SIG-M5 treated with dmso at 0.1 percent for 504 hours (cell line): ENCODE results near the gene L1TD1.
"Not testable (repeated sequence)": the region's sequence is repeated elsewhere in the genome, so short reads cannot be mapped to it uniquely, and the experiment has no call there.

Experiments
- DNase-seq: peaks from one replicate; lab custom pipeline; 2025; ENCODE audit not compliant: unreplicated experiment; lab: John Stamatoyannopoulos, UW

The L1TD1 gene, protein sequence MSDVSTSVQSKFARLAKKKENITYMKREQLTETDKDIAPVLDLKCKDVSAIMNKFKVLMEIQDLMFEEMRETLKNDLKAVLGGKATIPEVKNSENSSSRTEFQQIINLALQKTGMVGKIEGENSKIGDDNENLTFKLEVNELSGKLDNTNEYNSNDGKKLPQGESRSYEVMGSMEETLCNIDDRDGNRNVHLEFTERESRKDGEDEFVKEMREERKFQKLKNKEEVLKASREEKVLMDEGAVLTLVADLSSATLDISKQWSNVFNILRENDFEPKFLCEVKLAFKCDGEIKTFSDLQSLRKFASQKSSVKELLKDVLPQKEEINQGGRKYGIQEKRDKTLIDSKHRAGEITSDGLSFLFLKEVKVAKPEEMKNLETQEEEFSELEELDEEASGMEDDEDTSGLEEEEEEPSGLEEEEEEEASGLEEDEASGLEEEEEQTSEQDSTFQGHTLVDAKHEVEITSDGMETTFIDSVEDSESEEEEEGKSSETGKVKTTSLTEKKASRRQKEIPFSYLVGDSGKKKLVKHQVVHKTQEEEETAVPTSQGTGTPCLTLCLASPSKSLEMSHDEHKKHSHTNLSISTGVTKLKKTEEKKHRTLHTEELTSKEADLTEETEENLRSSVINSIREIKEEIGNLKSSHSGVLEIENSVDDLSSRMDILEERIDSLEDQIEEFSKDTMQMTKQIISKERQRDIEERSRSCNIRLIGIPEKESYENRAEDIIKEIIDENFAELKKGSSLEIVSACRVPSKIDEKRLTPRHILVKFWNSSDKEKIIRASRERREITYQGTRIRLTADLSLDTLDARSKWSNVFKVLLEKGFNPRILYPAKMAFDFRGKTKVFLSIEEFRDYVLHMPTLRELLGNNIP

GRCh38 chr1:62194651-62195544, at the start of gene L1TD1:
Gene L1TD1 (plus strand): TSS chr1:62194849. CDS start chr1:62206629, 11,780 bp downstream.
- no peak for DNase-seq

GRCh38 chr1:62159940-62160348, 34.7 kb upstream of the L1TD1 start:
- no peak for DNase-seq

- DNase-seq, result no peak
These were observed 32.9 kb upstream of the L1TD1 start for GRCh38 chr1:62161711-62162110.

- not testable (repeated sequence) for DNase-seq
These were observed 24.3 kb upstream of the L1TD1 start for GRCh38 chr1:62170380-62170779.

DNA sequence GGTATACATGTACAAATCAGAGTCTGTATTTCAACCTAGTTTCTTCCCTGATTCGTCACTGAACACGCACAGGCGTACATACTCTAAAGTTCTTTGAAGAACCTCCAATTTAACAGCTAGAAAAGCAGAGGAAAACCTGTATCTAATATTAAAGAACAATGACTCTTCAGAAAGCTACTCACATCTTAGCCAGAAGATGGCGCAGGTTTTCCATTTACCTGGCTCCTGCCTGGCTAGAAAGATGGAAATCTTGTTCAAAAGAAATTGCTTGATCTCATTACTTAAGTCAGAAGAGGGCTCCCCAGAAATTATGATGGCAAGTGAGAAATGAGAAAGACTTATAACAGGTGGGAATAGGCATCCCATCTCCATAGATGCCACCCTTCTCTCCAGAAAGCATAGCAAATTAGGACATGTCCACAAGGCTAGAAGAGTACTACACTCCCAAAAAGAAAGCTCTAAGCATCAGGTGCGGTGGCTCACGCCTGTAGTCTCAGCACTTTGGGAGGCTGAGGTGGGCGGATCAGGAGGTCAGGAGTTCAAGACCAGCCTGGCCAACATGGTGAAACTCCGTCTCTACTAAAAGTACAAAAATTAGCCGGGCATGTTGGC, 19.0 kb upstream of the L1TD1 start:
- peak; percentile 44 for DNase-seq

DNA sequence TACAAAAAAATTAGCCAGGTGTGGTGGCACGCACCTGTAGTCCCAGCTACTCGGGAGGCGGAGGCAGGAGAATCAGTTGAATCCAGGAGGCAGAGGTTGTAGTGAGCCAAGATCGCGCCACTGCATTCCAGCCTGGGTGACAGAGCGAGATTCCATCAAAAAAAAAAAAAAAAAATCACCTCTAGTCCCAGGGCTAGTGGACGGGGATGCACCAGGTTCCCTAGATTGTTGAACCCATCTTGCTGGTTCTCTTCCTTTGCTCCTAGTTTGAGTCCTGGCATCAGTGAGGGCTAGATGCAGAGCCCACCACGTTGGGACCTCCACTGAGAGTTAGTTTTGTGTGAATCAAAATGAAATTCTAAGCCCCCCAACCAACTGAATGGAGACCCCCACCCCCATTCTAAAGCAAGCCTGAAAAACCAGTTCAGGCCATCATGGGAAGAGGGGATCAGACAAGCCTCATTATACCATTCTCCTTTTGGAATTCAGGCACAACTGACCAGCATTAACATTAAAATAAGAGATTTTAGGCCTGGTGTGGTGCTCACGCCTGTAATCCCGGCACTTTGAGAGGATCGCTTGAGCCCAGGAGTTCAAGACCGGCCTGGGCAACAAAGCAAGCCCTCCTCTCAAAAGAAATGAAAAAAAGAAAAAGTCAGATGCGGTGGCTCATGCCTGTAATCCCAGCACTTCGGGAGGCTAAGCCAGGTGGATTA, 17.9 kb upstream of the L1TD1 start:
- no peak for DNase-seq

DNA sequence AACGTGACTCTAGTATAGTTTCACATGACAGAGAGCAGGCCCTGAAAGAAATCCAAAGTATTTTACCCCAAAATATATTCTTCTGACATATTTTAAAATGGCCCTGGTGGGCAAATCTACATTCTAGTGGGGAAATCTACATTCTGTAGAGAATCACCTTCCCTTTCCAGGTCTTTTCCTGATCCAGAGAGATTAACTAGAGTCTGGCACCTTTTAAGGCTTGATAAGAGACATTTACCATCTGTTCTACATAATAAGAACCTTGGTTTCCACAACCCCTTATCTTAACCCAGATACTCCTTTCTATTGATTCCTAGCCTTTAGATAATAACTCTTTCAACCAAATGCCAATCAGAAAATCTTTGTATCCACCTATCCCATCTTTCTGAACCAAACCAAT, 17.0 kb upstream of the L1TD1 start:
- DNase-seq, result no peak

- no peak for DNase-seq
These were observed 16.3 kb upstream of the L1TD1 start for GRCh38 chr1:62178372-62178771.

- DNase-seq, result not testable (repeated sequence)
These were observed 14.6 kb upstream of the L1TD1 start for GRCh38 chr1:62180054-62180453.

GRCh38 chr1:62180639-62181038, 14.0 kb upstream of the L1TD1 start:
- peak; percentile 7 for DNase-seq

DNA sequence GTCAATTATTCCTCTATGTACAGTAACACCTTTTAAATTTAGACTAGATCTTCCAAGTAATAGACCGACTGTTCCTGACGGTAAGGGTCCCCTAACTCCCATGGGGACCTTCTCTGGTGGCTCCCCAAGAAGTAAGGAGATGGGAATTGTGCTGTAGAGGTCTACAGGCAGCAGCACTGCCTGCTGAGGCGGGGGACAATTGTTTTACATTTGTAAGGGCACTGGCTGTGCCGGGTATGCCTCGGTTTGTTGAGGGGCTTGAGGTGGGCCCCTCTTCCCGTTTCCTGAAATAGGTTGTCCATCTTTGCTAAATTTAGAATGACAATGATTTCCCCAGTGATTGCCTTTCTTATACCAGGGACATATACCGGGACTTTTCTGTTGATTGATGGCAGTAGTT, 13.1 kb upstream of the L1TD1 start:
- no peak for DNase-seq

GRCh38 chr1:62182157-62182556, 12.5 kb upstream of the L1TD1 start:
- DNase-seq, result not testable (repeated sequence)

GRCh38 chr1:62183164-62184020, 11.3 kb upstream of the L1TD1 start:
- DNase-seq, result not testable (repeated sequence)

- no peak for DNase-seq
These were observed 10.3 kb upstream of the L1TD1 start for GRCh38 chr1:62184336-62184735.

DNA sequence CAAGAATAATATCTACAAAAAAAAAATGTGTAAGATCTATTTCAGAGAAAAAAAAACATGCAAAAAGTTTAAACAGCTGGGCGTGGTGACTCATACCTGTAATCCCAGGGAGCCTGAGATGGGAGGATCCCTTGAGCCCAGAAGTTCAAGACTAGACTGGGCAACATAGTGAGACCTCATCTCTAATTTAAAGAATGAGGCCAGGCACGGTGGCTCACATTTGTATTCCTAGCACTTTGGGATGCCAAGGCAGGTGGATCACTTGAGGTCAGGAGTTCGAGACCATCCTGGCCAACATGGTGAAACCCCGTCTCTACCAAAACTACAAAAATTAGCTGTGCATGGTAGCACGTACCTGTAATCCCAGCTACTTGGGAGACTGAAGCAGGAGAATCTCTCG, 9.4 kb upstream of the L1TD1 start:
- DNase-seq, result not testable (repeated sequence)

DNA sequence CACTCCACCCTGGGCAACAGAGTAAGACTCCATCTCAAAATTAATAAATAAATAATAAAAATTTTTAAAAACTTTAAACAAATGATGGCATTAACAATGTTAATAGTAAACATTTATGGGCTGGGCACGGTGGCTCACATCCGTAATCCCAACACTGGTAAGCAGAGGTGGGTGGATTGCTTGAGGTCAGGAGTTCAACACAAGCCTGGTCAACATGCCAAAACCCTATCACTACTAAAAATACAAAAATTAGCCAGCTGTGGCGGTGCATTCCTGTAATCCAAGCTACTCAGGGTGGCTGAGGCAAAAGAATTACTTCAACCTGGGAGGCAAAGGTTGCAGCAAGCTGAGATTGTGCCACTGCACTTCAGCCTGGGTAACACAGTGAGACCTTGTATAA, 9.0 kb upstream of the L1TD1 start:
- no peak for DNase-seq

- no peak for DNase-seq
These were observed 7.1 kb upstream of the L1TD1 start for GRCh38 chr1:62187548-62187947.

DNA sequence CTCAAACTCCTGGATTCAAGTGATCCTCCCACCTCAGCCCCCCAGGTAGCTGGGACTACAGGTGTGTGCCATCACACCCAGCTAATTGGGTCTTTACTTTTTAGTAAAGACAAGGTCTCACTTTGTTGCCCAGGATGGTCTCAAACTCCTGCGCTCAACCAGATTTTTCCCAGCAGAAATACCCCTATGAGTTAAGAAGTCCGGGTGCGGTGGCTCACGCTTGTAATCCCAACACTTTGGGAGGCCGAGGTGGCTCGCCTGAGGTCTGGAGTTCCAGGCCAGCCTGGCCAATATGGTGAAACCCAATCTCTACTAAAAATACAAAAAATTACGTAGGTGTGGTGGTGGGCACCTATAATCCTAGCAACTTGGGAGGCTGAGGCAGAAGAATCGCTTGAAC, 6.5 kb upstream of the L1TD1 start:
- no peak for DNase-seq

DNA sequence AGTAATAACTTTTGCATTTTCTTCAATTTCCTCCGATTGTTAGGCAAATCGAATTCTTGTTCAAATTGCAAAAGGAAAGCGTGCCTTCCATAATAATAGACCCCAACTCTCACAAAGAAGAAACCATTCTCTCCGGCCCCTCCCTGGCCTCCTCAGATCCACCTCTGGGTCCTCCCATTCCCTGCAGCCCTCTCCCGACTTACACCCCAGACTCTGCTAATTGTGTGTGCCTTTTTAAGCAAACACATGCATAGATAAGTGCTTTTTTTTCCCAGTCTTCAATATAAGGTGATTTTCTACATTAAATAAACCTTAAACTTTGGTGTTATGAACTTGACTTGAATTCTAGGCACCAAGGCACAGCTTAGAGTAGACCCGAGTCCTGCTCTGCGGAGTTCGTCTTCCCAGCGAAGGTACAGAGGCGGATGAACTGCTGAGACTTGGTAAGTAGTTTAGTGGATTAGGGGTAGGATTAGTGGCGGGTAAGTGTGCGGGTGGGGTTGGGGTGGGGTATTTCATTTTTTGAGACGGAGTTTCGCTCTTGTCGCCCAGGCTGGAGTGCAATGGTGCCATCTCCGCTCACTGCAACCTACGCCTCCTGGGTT, 1.5 kb downstream of the L1TD1 start:
- DNase-seq, result no peak
